Effector memory CD4-positive, alpha-beta T cell (primary cell): Measurements from ENCODE around the gene IL11RA.

Experiments used
- DNase-seq, 3 donors: peaks; one replicate each; pipeline ENCODE4 v3.0.0-alpha.2; 2020
- H3K27ac ChIP-seq: 2 replicates; pipeline ENCODE4 v1.7.0; 2013; ENCODE audit warnings: mild to moderate bottlenecking, low read length, moderate library complexity; ENCODE audit not compliant: insufficient read depth, poor library complexity, severe bottlenecking
- H3K27me3 ChIP-seq: replicated peaks from 2 replicates; pipeline ENCODE4 v1.7.0; 2013; ENCODE audit warnings: mild to moderate bottlenecking, low read length; ENCODE audit not compliant: insufficient read depth, control insufficient read depth, poor library complexity, severe bottlenecking
- H3K36me3 ChIP-seq: 2 replicates; pipeline ENCODE4 v1.7.0; 2013; ENCODE audit warnings: mild to moderate bottlenecking, low read length, moderate library complexity; ENCODE audit not compliant: control insufficient read depth, insufficient read depth
- H3K4me1 ChIP-seq: 2 replicates; pipeline ENCODE4 v1.7.0; 2013; ENCODE audit warnings: low read length, mild to moderate bottlenecking; ENCODE audit not compliant: control insufficient read depth, insufficient read depth, poor library complexity, severe bottlenecking
- H3K4me3 ChIP-seq: 2 replicates; pipeline ENCODE4 v1.7.0; 2013; ENCODE audit warnings: low read length, low read depth, mild to moderate bottlenecking; ENCODE audit not compliant: insufficient read depth, poor library complexity, severe bottlenecking
- H3K9me3 ChIP-seq: 2 replicates; pipeline ENCODE4 v1.7.0; 2013; ENCODE audit warnings: mild to moderate bottlenecking, low read length, moderate library complexity; ENCODE audit not compliant: control insufficient read depth

Gene IL11RA

DNA sequence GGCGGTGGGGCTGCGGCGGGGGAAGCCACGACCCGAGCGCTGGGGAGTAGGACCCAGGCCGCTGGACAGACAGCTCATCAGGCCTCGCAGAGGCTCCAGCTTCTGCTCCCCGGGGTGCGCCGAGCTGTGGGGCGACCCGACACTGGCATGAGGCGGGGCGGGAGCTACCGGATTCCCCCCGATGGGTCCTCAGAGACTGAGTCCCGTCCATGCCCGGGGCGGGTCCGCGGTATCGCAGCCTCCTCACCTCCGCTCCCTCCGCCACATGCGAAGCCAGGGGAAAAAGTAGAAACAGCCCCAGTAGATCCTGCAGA lies 13.0 kb downstream of the IL11RA start:
- Histone ChIP-seq H3K36me3 (peaks cover 7% of the 10 kb centered on the region), H3K4me1 (peaks cover 44% of the 10 kb centered on the region), H3K9me3 (no peaks in the 10 kb centered on the region), H3K27ac (peak overlapping the region; percentile 72), H3K27me3 (no peaks in the 10 kb centered on the region), H3K4me3 (peak overlapping the region; percentile 53)
- DNase-seq: no peak

DNA sequence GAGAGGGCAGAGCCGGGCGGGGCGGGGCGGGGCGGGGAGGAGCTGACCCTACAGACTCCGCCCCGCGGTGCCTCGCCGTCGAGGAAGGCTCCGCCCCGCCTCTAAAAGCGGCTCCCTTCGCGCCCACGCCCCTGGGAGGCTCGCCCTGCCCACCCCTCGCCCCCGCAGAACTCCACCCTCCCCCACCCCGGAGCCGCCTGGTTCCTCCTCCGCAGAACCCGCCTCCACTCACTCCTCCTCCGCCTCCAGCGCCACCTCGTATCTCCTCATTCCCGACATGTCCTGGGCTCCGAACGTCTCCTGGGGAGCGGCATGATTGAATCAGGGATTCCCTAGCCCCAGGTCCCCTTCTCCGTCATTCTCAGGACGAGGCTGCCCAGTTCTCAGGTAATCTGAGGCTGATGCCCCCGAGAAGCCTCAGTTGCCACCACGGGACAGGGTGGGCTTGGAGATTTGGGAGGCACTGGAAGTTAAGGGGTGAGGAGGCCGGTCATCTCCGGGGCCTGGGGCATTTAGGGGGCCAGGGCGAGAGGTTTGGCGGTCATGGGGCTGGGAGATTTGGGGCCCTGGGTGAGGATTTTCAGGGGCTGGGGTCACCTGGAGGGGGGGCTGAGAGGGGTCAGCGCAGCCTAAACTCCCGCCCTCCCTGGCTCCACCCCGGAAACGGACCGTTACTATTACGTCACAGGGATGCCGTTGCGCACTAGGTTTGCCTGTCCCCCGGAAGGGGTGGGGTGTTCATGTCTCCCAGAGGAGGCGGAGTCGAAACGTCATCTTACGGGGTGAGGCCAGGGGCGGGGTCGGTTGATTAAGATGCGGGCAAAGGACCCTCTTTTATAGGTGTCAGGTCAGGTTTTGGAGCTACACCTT lies 13.6 kb downstream of the IL11RA start:
- peaks cover 44% of the 10 kb centered on the region for H3K4me1 ChIP-seq
- H3K9me3 ChIP-seq: no peaks in the 10 kb centered on the region
- H3K4me3 ChIP-seq: peak overlapping the region; percentile 64
- H3K36me3 ChIP-seq: peaks cover 3% of the 10 kb centered on the region
- peak; percentile 84 to 88 (median 87) for DNase-seq
- peak overlapping the region; percentile 96 for H3K27ac ChIP-seq
- H3K27me3 ChIP-seq: no peaks in the 10 kb centered on the region

DNA sequence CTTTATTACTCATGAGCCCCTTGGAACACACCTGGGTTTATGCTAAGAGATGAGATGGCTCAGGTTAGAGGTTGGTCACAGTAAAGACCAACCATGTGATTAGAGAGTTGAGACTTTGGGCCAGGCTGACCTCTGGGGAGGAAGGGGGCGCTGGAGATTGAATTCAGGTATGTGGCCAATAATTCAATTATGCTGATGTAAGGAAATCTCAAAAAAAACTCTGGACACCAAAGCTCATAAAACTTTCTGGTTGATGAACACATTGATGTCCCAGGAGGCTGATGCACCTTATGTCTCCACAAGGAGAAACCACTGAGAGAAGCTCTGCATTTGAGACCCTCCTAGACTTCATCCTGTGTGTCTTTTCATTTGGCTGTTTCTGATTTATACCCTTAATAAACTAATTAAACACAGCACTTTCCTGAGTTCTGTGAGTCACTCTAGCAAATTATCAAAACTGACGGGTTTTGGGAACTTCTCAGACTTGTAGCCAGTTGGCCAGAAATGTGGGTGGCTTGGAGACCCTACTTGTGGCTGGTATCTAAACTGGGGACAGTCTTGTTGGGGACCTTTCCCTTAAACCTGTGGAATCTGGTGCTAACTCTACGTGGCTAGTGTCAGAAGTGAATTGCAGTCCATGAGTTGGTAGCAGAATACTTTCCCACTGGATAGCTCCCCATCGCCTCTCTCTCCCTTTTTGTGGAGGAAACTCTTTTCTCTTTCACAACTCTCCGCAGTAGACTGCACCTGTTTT lies 18.0 kb downstream of the IL11RA start:
- no peaks in the 10 kb centered on the region for H3K9me3 ChIP-seq
- DNase-seq: no peak
- H3K4me1 ChIP-seq: peaks cover 4% of the 10 kb centered on the region
- H3K4me3 ChIP-seq: no peak overlapping the region
- H3K36me3 ChIP-seq: no peaks in the 10 kb centered on the region
- no peak overlapping the region for H3K27ac ChIP-seq
- no peaks in the 10 kb centered on the region for H3K27me3 ChIP-seq

DNA sequence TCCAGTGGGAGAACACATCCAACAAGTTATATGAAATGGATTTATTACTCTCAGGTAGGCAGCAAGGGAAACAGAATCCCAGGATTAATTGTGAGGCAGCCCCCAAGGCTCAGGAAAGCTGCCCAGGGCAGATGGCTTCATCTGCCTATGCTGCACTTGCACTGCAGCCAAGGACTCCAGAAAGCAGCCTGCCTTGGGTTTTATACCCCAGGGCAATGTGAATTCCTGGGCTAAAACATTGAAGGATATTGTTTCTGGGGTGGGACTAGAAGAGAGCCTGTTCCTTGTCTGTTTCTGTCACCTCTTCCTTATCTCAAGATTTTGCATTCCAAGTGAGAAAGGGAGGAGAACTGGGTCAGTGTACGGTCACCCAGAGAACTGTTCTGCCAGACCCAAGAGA lies 19.3 kb downstream of the IL11RA start:
- Histone ChIP-seq H3K27me3 (no peaks in the 10 kb centered on the region), H3K4me1 (no peaks in the 10 kb centered on the region), H3K4me3 (no peak overlapping the region), H3K36me3 (no peaks in the 10 kb centered on the region), H3K9me3 (no peaks in the 10 kb centered on the region), H3K27ac (no peak overlapping the region)
- DNase-seq: no peak

DNA sequence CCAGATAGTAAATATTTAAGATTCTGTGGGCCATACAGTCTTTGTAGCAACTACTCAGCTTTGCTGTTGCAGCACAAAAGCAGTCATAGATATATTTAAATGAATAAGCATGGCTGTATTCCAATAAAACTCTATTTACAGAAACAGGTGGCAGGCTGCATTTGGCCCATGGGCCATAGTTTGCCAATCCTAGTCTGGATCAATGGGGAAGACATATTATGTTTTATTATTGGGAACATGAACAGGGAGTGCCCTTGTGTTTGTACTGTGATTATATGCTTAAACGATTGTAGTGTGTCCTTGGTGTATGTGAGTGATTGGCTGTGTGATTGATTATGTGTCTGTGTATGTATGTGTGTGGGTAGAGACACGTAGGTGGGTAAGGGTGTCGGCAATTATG lies 22.5 kb downstream of the IL11RA start:
- no peaks in the 10 kb centered on the region for H3K36me3 ChIP-seq
- DNase-seq: no peak

DNA sequence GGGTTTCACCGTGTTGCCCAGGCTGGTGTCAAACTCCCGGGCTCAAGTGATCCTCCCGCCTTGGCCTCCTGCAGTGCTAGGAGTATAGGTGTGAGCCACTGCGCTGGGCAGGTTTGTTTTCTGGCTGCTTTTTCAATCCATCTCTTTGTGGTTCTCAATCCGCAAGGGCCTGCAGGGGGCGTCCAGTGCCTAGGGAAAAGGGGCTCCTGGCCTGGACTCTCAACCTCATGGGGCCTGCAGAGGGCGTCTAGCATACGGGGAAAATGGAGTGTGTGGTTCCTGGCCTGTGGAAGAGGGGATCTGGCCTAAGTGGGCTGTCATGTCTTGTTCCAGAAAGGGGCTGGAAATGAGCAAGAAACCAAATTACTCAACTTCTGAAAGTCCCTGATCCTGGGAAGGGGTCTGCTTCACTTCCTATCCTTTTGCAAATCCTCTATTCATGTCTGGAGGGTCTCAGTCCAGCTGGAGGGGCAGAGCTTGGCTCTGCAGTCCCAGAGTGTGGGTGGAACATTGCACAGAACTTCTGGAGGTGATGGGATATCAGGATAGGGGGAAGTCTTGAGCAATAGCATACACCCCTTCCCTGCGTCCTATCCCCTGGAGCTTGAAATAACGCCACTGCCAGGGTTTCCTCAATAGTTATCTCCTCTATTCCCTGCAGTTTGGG lies 23.2 kb downstream of the IL11RA start:
- Histone ChIP-seq H3K4me3 (no peak overlapping the region), H3K9me3 (no peaks in the 10 kb centered on the region), H3K27ac (no peak overlapping the region), H3K36me3 (no peaks in the 10 kb centered on the region), H3K27me3 (no peaks in the 10 kb centered on the region), H3K4me1 (no peaks in the 10 kb centered on the region)
- DNase-seq: peak in 2 of 3 donors; percentile 13 to 27

More for the DNA sequence above, 22.5 kb downstream of the IL11RA start:
- Histone ChIP-seq H3K27me3 (no peaks in the 10 kb centered on the region), H3K9me3 (no peaks in the 10 kb centered on the region), H3K4me3 (no peak overlapping the region), H3K4me1 (no peaks in the 10 kb centered on the region), H3K27ac (no peak overlapping the region)

DNA sequence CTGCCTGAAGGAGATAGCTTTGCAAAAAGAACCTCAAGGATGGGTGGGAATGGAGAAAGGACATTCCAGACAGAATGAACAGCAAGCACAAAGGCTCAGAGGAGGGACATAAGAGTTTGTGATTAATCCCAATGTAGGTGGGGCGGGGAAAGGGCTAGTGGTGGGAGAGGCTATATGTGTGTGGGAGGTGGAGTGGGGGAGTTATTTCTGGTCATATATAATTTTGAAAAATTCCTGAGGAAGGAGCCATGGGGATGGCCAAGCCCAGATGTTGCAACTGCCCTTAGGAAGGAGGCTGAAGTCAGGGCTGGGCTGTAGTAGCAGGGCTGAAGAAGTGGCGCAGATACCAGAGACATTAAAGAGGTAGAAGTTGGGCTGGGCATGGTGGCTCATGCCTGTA lies 23.9 kb downstream of the IL11RA start:
- Histone ChIP-seq H3K27me3 (no peaks in the 10 kb centered on the region), H3K4me3 (no peak overlapping the region), H3K9me3 (no peaks in the 10 kb centered on the region), H3K36me3 (no peaks in the 10 kb centered on the region), H3K27ac (no peak overlapping the region), H3K4me1 (no peaks in the 10 kb centered on the region)
- DNase-seq: no peak

DNA sequence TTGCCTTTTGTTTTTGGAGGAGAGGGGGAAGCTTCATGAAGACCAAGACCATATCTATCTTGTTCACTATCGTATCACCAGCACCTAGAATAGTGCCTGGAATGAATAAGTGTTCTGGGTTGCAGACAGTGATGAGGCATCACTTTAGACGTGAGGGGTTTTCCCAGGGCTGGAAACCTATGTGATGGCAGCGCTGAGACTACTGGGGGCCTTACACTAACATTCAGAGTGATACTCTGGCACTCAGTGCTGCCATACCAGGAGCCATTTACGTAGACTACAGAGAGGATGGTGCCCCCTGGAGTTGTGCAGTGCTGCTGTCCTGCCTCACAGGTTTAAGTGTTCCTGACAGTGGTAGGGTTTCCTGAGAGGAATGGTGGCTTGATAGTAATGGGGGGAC lies 32.2 kb downstream of the IL11RA start:
- DNase-seq: no peak
- H3K36me3 ChIP-seq: no peaks in the 10 kb centered on the region

DNA sequence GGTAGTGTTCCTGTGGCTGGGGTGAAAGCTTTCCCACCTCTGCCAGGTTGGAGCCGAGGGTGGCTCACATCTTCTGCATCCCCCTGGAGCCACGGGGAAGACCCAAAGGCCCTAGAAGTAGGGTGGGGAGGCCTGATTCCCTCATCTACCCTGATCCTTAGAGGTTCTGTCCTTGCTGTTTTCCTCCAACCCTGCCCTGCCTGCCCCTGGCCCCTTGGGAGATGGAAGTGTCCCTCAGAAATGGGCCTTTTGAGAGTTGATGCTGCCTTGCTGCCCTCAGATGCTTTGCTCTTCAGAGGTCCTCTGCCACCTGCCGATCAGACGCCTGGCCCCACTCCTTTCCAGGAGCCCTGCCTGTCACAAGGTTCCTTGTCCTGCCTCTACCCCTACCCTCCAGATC lies 32.8 kb downstream of the IL11RA start:
- Histone ChIP-seq H3K36me3 (no peaks in the 10 kb centered on the region), H3K4me1 (no peaks in the 10 kb centered on the region), H3K27ac (no peak overlapping the region), H3K4me3 (no peak overlapping the region), H3K27me3 (no peaks in the 10 kb centered on the region), H3K9me3 (no peaks in the 10 kb centered on the region)
- DNase-seq: no peak

More for the DNA sequence above, 32.2 kb downstream of the IL11RA start:
- Histone ChIP-seq H3K4me1 (no peaks in the 10 kb centered on the region), H3K4me3 (no peak overlapping the region), H3K9me3 (no peaks in the 10 kb centered on the region), H3K27me3 (no peaks in the 10 kb centered on the region), H3K27ac (no peak overlapping the region)

DNA sequence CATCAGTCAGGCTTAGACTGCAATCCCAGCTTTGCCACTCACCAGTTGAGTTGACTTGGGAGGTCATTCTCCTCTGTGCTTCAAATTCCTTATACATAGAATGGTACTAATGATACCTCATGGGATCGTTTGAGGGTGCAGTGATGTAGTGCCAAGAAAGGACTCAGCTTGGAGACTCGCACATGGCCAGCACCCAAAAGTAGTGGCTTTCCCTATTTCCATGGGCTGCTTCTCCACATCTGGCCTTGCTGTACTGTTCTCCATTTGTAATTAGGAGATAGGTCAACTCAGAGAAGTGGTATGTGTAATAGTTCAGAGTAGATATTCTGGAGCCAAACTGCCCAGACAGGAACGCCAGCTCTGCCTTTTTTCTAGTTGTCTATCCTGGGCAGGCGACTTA lies 33.6 kb downstream of the IL11RA start:
- Histone ChIP-seq H3K4me3 (no peak overlapping the region), H3K36me3 (no peaks in the 10 kb centered on the region), H3K27ac (no peak overlapping the region), H3K27me3 (no peaks in the 10 kb centered on the region), H3K9me3 (no peaks in the 10 kb centered on the region), H3K4me1 (no peaks in the 10 kb centered on the region)
- no peak for DNase-seq
